Tibial nerve (tissue), 4 donors: ENCODE results near the gene NREP. TPM values are rescaled to one million over a fixed set of nuclear protein-coding genes. Genes with fewer than 3 reads are reported as not detected.

ENCODE experiments used
- DNase-seq, 2 donors: peaks; one replicate each; pipeline ENCODE4 v3.0.0-alpha.2; 2019; ENCODE audit warnings: low spot score in 2 of 2
- H3K27ac ChIP-seq, 4 donors: fragments of 200-600 bp; sonication (generic) in 3 of 4; one replicate each; pipeline ENCODE4 v1.5.1; 2017 to 2019; ENCODE audit warnings: mild to moderate bottlenecking in 1 of 4
- H3K27me3 ChIP-seq, 2 donors: fragments of 200-600 bp; sonication (generic) in 1 of 2; one replicate each; pipeline versions ENCODE4 v1.5.1 to v1.6.0; 2017 to 2019
- H3K36me3 ChIP-seq, 3 donors: fragments of 200-600 bp; sonication (generic); one replicate each; pipeline ENCODE4 v1.5.1; 2018 to 2019
- H3K4me1 ChIP-seq, 4 donors: fragments of 200-600 bp; sonication (generic) in 3 of 4; one replicate each; pipeline ENCODE4 v1.5.1; 2017 to 2019
- H3K4me3 ChIP-seq, 4 donors: fragments of 200-600 bp; sonication (generic) in 3 of 4; one replicate each; pipeline ENCODE4 v1.5.1; 2017 to 2019; ENCODE audit warnings: mild to moderate bottlenecking in 1 of 4, moderate library complexity in 1 of 4
- H3K9me3 ChIP-seq, 4 donors: fragments of 200-600 bp; sonication (generic) in 3 of 4; one replicate each; pipeline ENCODE4 v1.5.1; 2017 to 2019
- CTCF ChIP-seq, 5 experiments: fragments of 200-600 bp in 3 of 5; fragments of 450-650 bp in 2 of 5; sonication (generic) in 3 of 5; IDR thresholded peaks; one replicate each; pipeline ENCODE4 v1.5.1; 2016 to 2019; ENCODE audit warnings: antibody characterized with exemption in 5 of 5, mild to moderate bottlenecking in 3 of 5, moderate library complexity in 2 of 5
- EP300 ChIP-seq, 2 donors: sonication (generic); formaldehyde crosslinking; IDR thresholded peaks; one replicate each; pipeline ENCODE4 v1.6.1; 2017; ENCODE audit warnings: antibody characterized with exemption in 2 of 2, mild to moderate bottlenecking in 1 of 2
- POLR2A ChIP-seq, 2 donors: fragments of 450-650 bp; IDR thresholded peaks; one replicate each; pipeline ENCODE4 v1.6.1; 2017; ENCODE audit warnings: antibody characterized with exemption in 2 of 2, mild to moderate bottlenecking in 2 of 2, moderate library complexity in 2 of 2
- WGBS, 2 donors: methylation state at CpG; one replicate each; pipeline ENCODE4 v1.1.5; 2018; 5-methylcytosine and 5-hydroxymethylcytosine counted together
- total RNA-seq, 4 donors: library from RNA; depleted of rRNA; stranded (reverse); fragments of >200 nt; gene quantifications; one replicate each; pipeline ENCODE4 v1.1.0, GENCODE V29; 2016

The NREP gene
- total RNA-seq, 4 donors from 2014 or later, result 3.3 to 18.0 (median 11.3) TPM

DNA sequence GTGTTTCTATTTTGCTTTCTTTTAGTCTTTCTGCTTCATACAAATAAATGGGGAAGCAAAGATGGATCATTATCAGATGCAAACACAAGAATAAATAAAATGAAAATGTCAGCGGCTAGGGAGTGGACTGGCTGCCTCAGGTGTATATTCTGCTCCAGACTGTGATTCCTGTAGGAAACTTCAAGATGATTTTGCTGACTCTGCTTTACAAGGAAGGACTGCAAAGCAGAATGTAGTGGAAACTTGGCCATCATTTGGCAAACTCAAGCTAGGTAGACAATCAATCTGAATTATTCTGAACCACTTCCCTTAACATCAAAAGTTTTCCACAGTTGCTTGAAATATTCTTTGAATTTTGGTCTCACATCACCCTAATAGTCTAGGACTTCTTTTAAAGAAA is 38.1 kb upstream of the NREP start:
- Histone ChIP-seq H3K36me3 (no peaks in the 10 kb centered on the region), H3K27ac (no peak overlapping the region), H3K27me3 (no peaks in the 10 kb centered on the region), H3K4me3 (no peak overlapping the region), H3K9me3 (peaks cover 0 to 4% (median 0%) of the 10 kb centered on the region in 4 donors), H3K4me1 (no peaks in the 10 kb centered on the region)
- TF ChIP-seq CTCF (IDR thresholded peaks at IDR 0.05), result no peak
- WGBS, 2 donors, result 89% methylated on average over 1 of the region's 1 CpG
- DNase-seq, result no peak

- H3K27ac ChIP-seq, result no peak overlapping the region
- 66 to 68% methylated on average over 4 of the region's 4 CpGs for WGBS, 2 donors
- H3K9me3 ChIP-seq, result peaks cover 0 to 4% (median 0%) of the 10 kb centered on the region in 4 donors
- TF ChIP-seq CTCF (IDR thresholded peaks at IDR 0.05) (no peak), EP300 (IDR thresholded peaks at IDR 0.05) (no peak), POLR2A (IDR thresholded peaks at IDR 0.05) (no peak)
- no peaks in the 10 kb centered on the region for H3K4me1 ChIP-seq
- no peaks in the 10 kb centered on the region for H3K27me3 ChIP-seq
- DNase-seq, result no peak
- no peak overlapping the region for H3K4me3 ChIP-seq
- H3K36me3 ChIP-seq, result no peaks in the 10 kb centered on the region
Measured at GRCh38 chr5:111792471-111793058, 35.6 kb upstream of the NREP start.

DNA sequence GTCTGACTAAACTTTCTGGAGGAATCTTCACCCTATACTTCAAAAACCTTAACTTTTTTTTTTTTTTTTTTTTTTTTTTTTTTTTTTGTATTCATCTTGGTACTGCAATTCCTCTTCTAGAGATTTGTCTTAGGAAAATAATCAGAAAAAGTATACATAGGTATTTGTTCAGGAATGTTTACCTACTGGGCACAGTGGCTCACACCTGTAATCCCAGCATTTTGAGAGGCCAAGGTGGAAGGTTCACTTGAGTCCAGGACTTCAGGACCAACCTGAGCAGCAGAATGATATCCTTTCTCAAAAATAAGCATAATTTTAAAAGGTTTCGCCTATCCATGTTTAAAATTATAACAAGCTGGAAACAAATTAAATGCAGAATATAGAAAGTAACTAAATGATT is 33.3 kb upstream of the NREP start:
- no peaks in the 10 kb centered on the region for H3K27me3 ChIP-seq
- H3K9me3 ChIP-seq, result peaks cover 0 to 4% (median 0%) of the 10 kb centered on the region in 4 donors
- TF ChIP-seq POLR2A (IDR thresholded peaks at IDR 0.05) (no peak), CTCF (IDR thresholded peaks at IDR 0.05) (no peak), EP300 (IDR thresholded peaks at IDR 0.05) (no peak)
- H3K36me3 ChIP-seq, result no peaks in the 10 kb centered on the region
- DNase-seq, result no peak
- WGBS, 2 donors, result 93 to 98% methylated on average over 1 of the region's 1 CpG
- no peaks in the 10 kb centered on the region for H3K4me1 ChIP-seq
- H3K4me3 ChIP-seq, result no peak overlapping the region
- no peak overlapping the region for H3K27ac ChIP-seq

GRCh38 chr5:111787006-111787405 is 30.0 kb upstream of the NREP start:
- H3K36me3 ChIP-seq, result no peaks in the 10 kb centered on the region
- no peaks in the 10 kb centered on the region for H3K9me3 ChIP-seq
- TF ChIP-seq CTCF (IDR thresholded peaks at IDR 0.05), result no peak
- no peak for TF ChIP-seq POLR2A (IDR thresholded peaks at IDR 0.05)
- TF ChIP-seq EP300 (IDR thresholded peaks at IDR 0.05), result no peak
- DNase-seq, result no peak
- H3K4me1 ChIP-seq, result no peaks in the 10 kb centered on the region
- no peak overlapping the region for H3K4me3 ChIP-seq
- no peaks in the 10 kb centered on the region for H3K27me3 ChIP-seq
- H3K27ac ChIP-seq, result no peak overlapping the region

DNA sequence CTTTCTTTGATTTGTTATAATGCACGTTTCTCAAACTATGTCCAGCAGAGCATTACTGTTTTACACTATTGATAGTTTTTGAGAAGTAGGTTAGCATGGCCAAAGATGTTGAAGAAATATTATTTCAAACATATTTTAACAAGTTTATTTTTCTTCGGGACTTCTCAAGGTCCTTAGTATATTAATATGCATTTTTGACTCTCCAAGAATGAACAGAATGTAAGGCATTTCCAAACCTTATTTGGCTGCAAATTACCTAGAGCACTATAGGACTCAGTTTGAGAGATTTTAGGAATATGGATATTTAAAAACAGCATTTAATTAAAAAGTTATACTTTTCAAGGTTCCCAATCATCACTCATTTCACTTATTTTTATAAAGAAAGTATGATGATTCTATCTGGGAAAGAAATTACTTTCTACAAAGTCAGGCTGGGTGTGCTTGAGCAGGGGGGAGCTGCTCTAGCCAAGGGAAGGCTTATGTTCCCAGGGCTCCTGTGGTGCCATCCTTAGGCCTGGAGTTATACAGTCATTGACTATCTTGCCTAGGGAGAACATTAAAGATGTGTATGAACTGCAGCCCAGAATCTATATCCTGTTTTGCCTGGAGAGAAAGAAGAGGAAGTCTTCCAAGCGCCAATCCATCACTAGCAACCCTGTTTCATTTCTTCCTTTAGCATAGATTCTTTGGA is 27.6 kb upstream of the NREP start:
- Histone ChIP-seq H3K36me3 (no peaks in the 10 kb centered on the region), H3K27me3 (no peaks in the 10 kb centered on the region), H3K9me3 (no peaks in the 10 kb centered on the region), H3K4me3 (no peak overlapping the region), H3K27ac (no peak overlapping the region), H3K4me1 (peaks cover 0 to 19% (median 0%) of the 10 kb centered on the region in 4 donors)
- no peak for DNase-seq
- TF ChIP-seq EP300 (IDR thresholded peaks at IDR 0.05) (no peak), CTCF (IDR thresholded peaks at IDR 0.05) (no peak), POLR2A (IDR thresholded peaks at IDR 0.05) (no peak)
- 65 to 66% methylated on average over 3 of the region's 3 CpGs for WGBS, 2 donors
